KBM-7 (cell line): Measurements from ENCODE around the gene ENOX2.

Source experiments
- DNase-seq: peaks from one replicate; pipeline ENCODE4 v3.0.0-alpha.2; 2015
- in situ Hi-C: fragments of 300-500 bp; cut with MboI; formaldehyde crosslinking; loops from 2 replicates; pipeline ENCODE4 v1.14.3; 2020; ENCODE audit warnings: low sequenced_read_pairs, low pct_unique_long_range_greater_than_20kb, mixed read lengths

ENOX2 gene

GRCh38 chrX:130778773-130779172 lies 124.2 kb downstream of the ENOX2 start:
- no peak for DNase-seq
- in situ Hi-C loops = no loop called here

GRCh38 chrX:130775849-130776248 lies 127.2 kb downstream of the ENOX2 start:
- DNase-seq = no peak
- in situ Hi-C loops = no loop called here

- DNase-seq = no peak
- in situ Hi-C loops = no loop called here
Measured at GRCh38 chrX:130772776-130773143, 130.2 kb downstream of the ENOX2 start.

- DNase-seq = no peak
- in situ Hi-C loops = no loop called here
Measured at GRCh38 chrX:130772105-130772775, 130.8 kb downstream of the ENOX2 start.

- in situ Hi-C loops = no loop called here
- DNase-seq = no peak
Measured at GRCh38 chrX:130771648-130772047, 131.4 kb downstream of the ENOX2 start.

- DNase-seq = no peak
- in situ Hi-C loops = no loop called here
Measured at GRCh38 chrX:130771230-130771629, 131.8 kb downstream of the ENOX2 start.

GRCh38 chrX:130770615-130771014 lies 132.4 kb downstream of the ENOX2 start:
- no peak for DNase-seq
- in situ Hi-C loops = no loop called here

GRCh38 chrX:130769835-130770234 lies 133.2 kb downstream of the ENOX2 start:
- DNase-seq = no peak
- in situ Hi-C loops = no loop called here

- in situ Hi-C loops = no loop called here
Measured at GRCh38 chrX:130758072-130758471, 144.9 kb downstream of the ENOX2 start.

GRCh38 chrX:130756233-130756632 lies 146.8 kb downstream of the ENOX2 start:
- in situ Hi-C loops = no loop called here
- DNase-seq = no peak

More at GRCh38 chrX:130758072-130758471, 144.9 kb downstream of the ENOX2 start:
- DNase-seq = no peak

GRCh38 chrX:130754353-130754752 lies 148.7 kb downstream of the ENOX2 start:
- DNase-seq = no peak
- in situ Hi-C loops = no loop called here

GRCh38 chrX:130746709-130747342 lies 156.2 kb downstream of the ENOX2 start:
- DNase-seq = no peak
- in situ Hi-C loops = no loop called here

- in situ Hi-C loops = no loop called here
- DNase-seq = no peak
Measured at GRCh38 chrX:130746077-130746476, 156.9 kb downstream of the ENOX2 start.

GRCh38 chrX:130741584-130741983 lies 161.4 kb downstream of the ENOX2 start:
- no peak for DNase-seq
- in situ Hi-C loops = no loop called here

GRCh38 chrX:130741151-130741550 lies 161.9 kb downstream of the ENOX2 start:
- in situ Hi-C loops = no loop called here
- DNase-seq = no peak

- DNase-seq = no peak
- in situ Hi-C loops = no loop called here
Measured at GRCh38 chrX:130738638-130739195, 164.3 kb downstream of the ENOX2 start.

- in situ Hi-C loops = no loop called here
- no peak for DNase-seq
Measured at GRCh38 chrX:130734713-130735112, 168.3 kb downstream of the ENOX2 start.

- in situ Hi-C loops = no loop called here
- no peak for DNase-seq
Measured at GRCh38 chrX:130728208-130728607, 174.8 kb downstream of the ENOX2 start.

GRCh38 chrX:130726661-130727060 lies 176.3 kb downstream of the ENOX2 start:
- in situ Hi-C loops = no loop called here
- DNase-seq = no peak

- in situ Hi-C loops = no loop called here
- no peak for DNase-seq
Measured at GRCh38 chrX:130725519-130725918, 177.5 kb downstream of the ENOX2 start.

- in situ Hi-C loops = no loop called here
Measured at GRCh38 chrX:130719413-130719812, 183.6 kb downstream of the ENOX2 start.

More at GRCh38 chrX:130719413-130719812, 183.6 kb downstream of the ENOX2 start:
- no peak for DNase-seq
